ENCODE data around the gene BSPH1.
"Not testable (repeated sequence)": the region's sequence is repeated elsewhere in the genome, so short reads cannot be mapped to it uniquely, and the experiment has no call there.

- TF ChIP-seq CTCF (IDR thresholded peaks at IDR 0.05); EZH2 (IDR thresholded peaks at IDR 0.05; ENCODE audit: borderline replicate concordance, insufficient read depth, low read depth, low read length, poor library complexity, severe bottlenecking): not testable (repeated sequence)
Observed at GRCh38 chr19:47928581-47928980, 63.4 kb downstream of the BSPH1 start.

Data from B cell (primary cell).